Activated CD4-positive, alpha-beta T cell treated with anti-CD3 and anti-CD28 coated beads, Interleukin-2, amount 10 ng/mL, durations not matched to agents 24 days and 14 days (primary cell): ENCODE data around the gene ARMC9. TPM values are rescaled to one million over a fixed set of nuclear protein-coding genes. Genes with fewer than 3 reads are reported as not detected.

Source experiments
- DNase-seq: peaks from one replicate; pipeline ENCODE4 v3.0.0; 2022
- H3K27ac Mint-ChIP-seq: one replicate; pipeline ENCODE4 v1.8.0; 2022; ENCODE audit warnings: mild to moderate bottlenecking, mixed read lengths
- H3K27me3 Mint-ChIP-seq: one replicate; pipeline ENCODE4 v1.8.0; 2022; ENCODE audit warnings: mixed read lengths
- H3K36me3 Mint-ChIP-seq: one replicate; pipeline ENCODE4 v1.8.0; 2022; ENCODE audit warnings: low read depth, mild to moderate bottlenecking, mixed read lengths
- H3K4me1 Mint-ChIP-seq: one replicate; pipeline ENCODE4 v1.8.0; 2021; ENCODE audit warnings: mixed read lengths
- H3K4me3 Mint-ChIP-seq: one replicate; pipeline ENCODE4 v1.8.0; 2022; ENCODE audit warnings: mild to moderate bottlenecking, moderate library complexity, mixed read lengths
- H3K9me3 Mint-ChIP-seq: one replicate; pipeline ENCODE4 v1.8.0; 2021; ENCODE audit warnings: mixed read lengths
- intact Hi-C: fragments of 100-400 bp; cut with micrococcal nuclease; formaldehyde crosslinking; loops from one replicate; pipeline ENCODE4 v1.15.1; 2023
- total RNA-seq: library from RNA; stranded (reverse); gene quantifications from 2 replicates; pipeline ENCODE4 v1.2.3, GENCODE V29; 2022

ARMC9 gene
- total RNA-seq, 1 donor from 2014 or later: 5.9 TPM

DNA sequence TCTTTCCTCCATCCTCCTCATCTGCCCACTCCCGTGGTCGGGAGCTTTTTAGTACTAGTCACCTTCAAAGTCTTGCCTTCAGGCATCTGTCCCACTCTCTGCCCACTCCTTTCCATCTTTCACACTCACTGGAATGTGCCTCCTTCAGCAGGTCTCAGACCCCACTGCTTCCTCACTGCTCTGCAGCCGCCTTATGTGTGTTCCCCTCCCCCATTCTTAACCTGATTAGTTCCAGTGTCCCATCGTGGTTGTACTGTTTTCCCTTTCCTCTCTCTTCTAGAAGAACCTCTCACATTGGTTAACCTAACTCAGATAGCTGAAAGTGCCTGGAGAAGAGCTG, 3.0 kb downstream of the ARMC9 start:
- peaks cover 13% of the 10 kb centered on the region for H3K27me3 Mint-ChIP-seq
- H3K36me3 Mint-ChIP-seq: no peaks in the 10 kb centered on the region

DNA sequence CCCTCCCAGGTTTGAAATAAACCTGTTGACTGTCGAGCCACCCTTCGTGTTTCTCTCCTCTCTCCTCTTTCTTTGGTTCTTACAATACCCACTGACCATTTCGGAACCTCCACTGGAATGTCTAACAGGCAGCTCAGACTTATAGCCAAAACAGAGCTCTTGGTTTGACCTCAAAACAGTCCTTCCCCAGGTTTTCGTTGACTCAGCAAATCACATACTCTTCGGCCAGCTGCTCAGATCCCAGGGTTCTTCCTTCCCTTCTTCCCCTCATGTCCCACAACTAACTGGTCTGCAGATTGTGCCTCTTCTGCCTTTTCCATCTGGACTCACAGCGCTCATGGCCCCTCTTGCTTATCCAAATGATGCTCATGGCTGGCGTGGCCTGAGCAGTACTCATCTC, 4.7 kb downstream of the ARMC9 start:
- intact Hi-C loops: no loop called here
- H3K4me1 Mint-ChIP-seq: peaks cover 13% of the 10 kb centered on the region
- no peak overlapping the region for H3K4me3 Mint-ChIP-seq
- no peaks in the 10 kb centered on the region for H3K9me3 Mint-ChIP-seq
- no peak for DNase-seq
- H3K36me3 Mint-ChIP-seq: no peaks in the 10 kb centered on the region
- no peak overlapping the region for H3K27ac Mint-ChIP-seq
- peaks cover 10% of the 10 kb centered on the region for H3K27me3 Mint-ChIP-seq

More for the DNA sequence above, 3.0 kb downstream of the ARMC9 start:
- intact Hi-C loops: no loop called here
- Mint-ChIP-seq H3K9me3 (no peaks in the 10 kb centered on the region), H3K4me1 (peaks cover 13% of the 10 kb centered on the region), H3K27ac (no peak overlapping the region), H3K4me3 (no peak overlapping the region)
- DNase-seq: no peak

DNA sequence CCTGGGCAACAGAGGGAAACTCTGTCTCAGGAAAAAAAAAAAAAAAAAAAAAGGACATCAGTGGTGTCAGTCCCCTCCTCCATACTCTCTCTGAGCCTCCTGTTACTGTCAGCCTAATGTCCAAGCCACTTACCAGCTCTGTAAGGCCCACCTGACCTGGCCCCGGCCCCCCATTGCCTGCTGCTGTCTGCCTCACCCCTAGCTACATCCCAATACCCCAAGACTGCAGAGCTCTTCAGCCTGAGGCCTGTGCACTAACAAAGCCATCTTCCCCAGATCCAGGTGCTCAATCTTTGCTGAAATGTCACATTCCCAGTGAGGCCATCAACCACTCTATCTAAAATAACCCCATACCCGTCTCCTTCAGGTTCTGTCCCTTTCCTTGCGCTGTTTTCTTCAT, 5.7 kb downstream of the ARMC9 start:
- intact Hi-C loops: no loop called here
- Mint-ChIP-seq H3K4me1 (peaks cover 10% of the 10 kb centered on the region), H3K27ac (no peak overlapping the region), H3K36me3 (no peaks in the 10 kb centered on the region), H3K9me3 (no peaks in the 10 kb centered on the region), H3K27me3 (peaks cover 11% of the 10 kb centered on the region), H3K4me3 (no peak overlapping the region)
- DNase-seq: no peak

DNA sequence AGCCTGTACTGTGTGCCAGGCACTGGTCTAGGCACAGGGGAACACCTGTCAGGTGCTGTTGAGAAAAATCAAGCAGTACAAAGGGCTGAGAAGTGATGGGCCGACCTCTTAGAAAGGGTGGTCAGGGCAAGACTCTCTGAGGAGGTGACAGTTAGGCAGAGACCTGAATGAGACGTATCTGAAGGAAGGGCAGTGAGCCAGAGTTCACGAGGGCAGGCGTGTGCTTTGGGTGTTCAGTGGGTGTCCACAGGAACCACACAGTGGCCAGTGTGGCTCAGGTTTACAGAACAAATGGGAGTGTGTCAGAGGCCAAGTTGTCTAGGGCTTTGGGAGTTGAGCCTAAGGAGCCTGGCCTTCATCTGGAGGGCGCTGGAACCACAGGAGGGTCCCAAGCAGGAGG, 6.2 kb downstream of the ARMC9 start:
- H3K27ac Mint-ChIP-seq: no peak overlapping the region
- peaks cover 10% of the 10 kb centered on the region for H3K4me1 Mint-ChIP-seq
- H3K9me3 Mint-ChIP-seq: no peaks in the 10 kb centered on the region
- no peak overlapping the region for H3K4me3 Mint-ChIP-seq
- no peaks in the 10 kb centered on the region for H3K36me3 Mint-ChIP-seq
- no peak for DNase-seq
- intact Hi-C loops: no loop called here
- peaks cover 10% of the 10 kb centered on the region for H3K27me3 Mint-ChIP-seq

DNA sequence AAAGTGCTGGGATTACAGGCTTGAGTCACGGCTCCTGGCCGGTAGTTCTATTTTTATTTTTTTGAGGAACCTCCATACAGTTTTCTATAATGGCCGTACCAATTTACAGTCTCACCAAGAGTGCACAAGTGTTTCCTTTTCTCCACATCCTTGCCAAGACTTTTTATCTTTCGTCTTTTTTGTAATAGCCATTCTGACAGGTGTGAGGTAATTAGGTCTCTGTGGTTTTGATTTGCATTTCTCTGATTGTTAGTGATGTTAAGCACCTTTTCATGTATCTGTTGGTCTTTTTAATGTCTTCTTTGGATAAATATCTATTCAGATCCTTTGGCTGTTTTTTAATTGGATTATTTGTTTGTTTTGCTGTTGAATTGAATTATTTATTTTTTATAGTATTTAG, 9.3 kb downstream of the ARMC9 start:
- Mint-ChIP-seq H3K27ac (no peak overlapping the region), H3K36me3 (no peaks in the 10 kb centered on the region), H3K4me1 (no peaks in the 10 kb centered on the region), H3K4me3 (no peak overlapping the region), H3K27me3 (peaks cover 1% of the 10 kb centered on the region), H3K9me3 (no peaks in the 10 kb centered on the region)
- DNase-seq: no peak
- intact Hi-C loops: no loop called here

DNA sequence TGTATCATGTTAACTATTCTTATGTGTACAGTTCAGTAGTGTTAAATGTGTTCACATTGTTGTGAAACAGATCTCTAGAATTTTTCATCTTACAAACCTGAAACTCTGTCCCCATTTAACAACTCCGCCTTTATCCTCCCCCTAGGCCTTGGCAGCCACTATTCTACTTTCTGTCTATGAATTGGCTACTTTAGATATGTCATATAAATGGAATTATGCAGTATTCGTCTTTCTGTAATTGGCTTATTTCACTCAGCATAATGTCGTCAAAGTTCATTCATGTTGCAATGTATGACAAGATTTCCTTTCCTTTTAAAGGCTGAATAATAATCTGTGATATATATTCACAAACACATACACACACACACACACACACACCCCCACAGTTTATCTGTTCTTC, 12.4 kb downstream of the ARMC9 start:
- intact Hi-C loops: no loop called here
- Mint-ChIP-seq H3K9me3 (no peaks in the 10 kb centered on the region), H3K4me3 (no peak overlapping the region), H3K27me3 (peaks cover 1% of the 10 kb centered on the region), H3K4me1 (no peaks in the 10 kb centered on the region), H3K36me3 (no peaks in the 10 kb centered on the region), H3K27ac (no peak overlapping the region)
- DNase-seq: no peak

DNA sequence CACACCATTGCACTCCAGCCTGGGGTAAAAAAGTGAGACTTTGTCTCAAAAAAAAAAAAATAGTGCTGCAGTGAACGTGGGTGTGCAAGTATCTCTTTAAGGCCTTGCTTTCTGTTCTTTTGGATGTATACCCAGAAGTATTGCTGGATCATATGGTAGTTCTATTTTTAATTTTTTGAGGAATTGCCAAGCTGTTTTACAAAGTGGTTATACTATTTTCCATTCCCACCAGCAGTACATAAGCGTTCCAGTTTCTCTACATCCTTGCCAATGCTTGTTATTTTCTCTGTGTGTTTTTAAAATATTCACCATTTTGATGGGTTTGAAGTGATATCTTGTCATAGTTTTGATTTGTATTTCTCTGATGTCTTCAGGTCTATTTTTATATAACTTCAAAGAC, 13.1 kb downstream of the ARMC9 start:
- intact Hi-C loops: no loop called here
- no peaks in the 10 kb centered on the region for H3K9me3 Mint-ChIP-seq
- H3K4me1 Mint-ChIP-seq: no peaks in the 10 kb centered on the region
- no peaks in the 10 kb centered on the region for H3K36me3 Mint-ChIP-seq
- no peak overlapping the region for H3K27ac Mint-ChIP-seq
- peaks cover 1% of the 10 kb centered on the region for H3K27me3 Mint-ChIP-seq
- DNase-seq: no peak
- no peak overlapping the region for H3K4me3 Mint-ChIP-seq

DNA sequence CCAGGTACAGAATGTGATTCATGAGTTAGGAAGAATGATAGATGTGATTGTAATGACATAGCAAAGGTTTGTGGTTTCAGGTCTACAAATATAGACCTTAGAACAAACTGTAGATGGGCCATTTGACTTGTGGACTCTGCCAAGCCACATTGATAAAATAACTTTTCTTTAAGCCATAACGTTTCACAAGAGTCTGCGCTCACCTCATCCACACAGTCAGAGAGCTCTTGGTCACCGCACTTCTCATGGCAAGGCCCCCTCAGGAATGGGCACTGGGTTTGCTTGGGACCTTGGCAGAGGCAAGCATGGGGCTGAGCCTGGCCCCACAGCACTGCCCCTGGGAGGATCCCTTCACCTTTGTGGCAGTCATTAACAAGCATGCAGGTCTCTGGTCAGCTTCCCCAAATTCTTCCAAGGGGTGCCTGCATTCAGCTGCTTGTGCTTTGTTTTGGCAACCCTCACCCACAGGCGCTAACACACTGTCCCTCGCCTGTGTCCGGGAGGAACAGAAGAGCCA, 14.0 kb downstream of the ARMC9 start:
- Mint-ChIP-seq H3K27me3 (peaks cover 1% of the 10 kb centered on the region), H3K4me1 (no peaks in the 10 kb centered on the region), H3K4me3 (no peak overlapping the region), H3K9me3 (no peaks in the 10 kb centered on the region), H3K36me3 (no peaks in the 10 kb centered on the region), H3K27ac (no peak overlapping the region)
- no peak for DNase-seq
- intact Hi-C loops: no loop called here

DNA sequence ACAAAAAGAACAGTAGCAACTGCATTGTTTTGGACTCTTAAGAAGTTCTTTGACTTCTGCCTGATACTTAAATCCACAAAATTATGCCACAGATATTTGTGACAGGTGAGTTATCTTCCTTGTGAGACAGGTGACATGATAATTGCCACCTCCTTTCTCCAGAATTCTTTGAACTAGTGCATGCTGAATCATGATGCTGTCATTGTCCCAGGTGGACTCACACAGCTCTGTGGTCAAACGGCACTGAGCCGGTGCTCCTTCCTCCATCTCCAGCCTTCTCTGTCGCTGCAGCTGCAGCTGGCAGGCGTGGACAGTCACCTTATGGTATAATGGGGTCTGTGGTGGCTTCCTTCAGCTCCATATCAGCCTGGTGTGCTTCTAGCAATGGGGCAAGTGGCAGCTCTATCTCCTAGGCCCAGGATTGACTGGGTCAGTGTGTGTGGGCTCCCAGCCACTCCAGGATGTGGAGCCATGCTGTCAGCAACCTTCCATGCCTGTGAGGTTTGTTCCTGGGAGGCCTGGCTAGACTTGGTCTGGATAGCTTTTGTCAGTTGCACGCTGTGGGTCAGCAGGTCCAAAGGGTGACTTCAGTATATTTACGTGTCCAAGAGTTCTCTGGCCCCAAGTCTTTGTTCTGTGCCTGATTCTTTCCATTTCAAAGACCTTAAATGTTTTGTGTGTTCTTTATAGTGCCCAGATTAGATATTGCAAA, 15.7 kb downstream of the ARMC9 start:
- intact Hi-C loops: no loop called here
- no peak for DNase-seq
- H3K4me1 Mint-ChIP-seq: no peaks in the 10 kb centered on the region
- H3K27me3 Mint-ChIP-seq: no peaks in the 10 kb centered on the region
- no peak overlapping the region for H3K27ac Mint-ChIP-seq
- no peaks in the 10 kb centered on the region for H3K36me3 Mint-ChIP-seq
- no peaks in the 10 kb centered on the region for H3K9me3 Mint-ChIP-seq
- H3K4me3 Mint-ChIP-seq: no peak overlapping the region

DNA sequence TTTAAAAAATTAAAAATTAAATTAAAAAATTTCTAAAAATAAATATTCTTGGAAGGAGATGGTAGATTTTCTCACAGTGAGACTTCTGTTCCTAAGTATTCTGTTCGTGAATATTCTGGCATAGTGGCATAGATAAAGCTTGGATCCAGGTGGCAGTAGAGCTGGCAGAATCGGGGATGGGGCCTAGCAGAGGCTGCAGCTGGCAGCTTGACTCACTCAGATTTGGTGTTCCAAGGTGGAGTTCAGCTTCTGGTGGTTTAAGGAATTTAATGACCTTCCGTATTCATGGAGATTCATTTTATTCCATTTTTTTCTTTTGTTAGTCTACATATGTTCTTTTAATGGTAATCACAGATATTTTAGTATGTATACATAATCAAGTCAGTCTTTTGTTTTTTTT, 19.9 kb downstream of the ARMC9 start:
- intact Hi-C loops: no loop called here
- Mint-ChIP-seq H3K4me3 (no peak overlapping the region), H3K27ac (no peak overlapping the region), H3K4me1 (no peaks in the 10 kb centered on the region), H3K27me3 (peaks cover 3% of the 10 kb centered on the region), H3K9me3 (no peaks in the 10 kb centered on the region), H3K36me3 (no peaks in the 10 kb centered on the region)
- DNase-seq: no peak

DNA sequence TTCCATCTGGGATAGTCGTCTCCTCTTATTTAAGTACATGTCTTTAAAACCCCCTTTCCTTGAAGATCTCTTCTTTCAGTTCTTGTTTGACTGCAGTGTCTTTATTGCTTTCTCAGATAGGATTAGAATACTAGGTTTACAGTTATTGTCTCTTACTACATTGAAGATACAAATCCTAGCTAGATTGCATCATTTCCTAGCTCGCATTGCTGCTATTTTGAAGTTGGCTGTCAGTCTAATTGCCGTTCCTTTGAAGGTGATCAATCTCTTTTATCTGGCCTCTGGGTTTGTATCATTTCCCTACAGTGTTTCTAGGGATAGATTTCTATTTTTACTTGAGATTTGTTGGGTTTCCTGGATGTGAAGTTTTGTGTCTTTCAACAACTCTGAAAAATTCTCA, 20.9 kb downstream of the ARMC9 start:
- Mint-ChIP-seq H3K4me3 (no peak overlapping the region), H3K36me3 (no peaks in the 10 kb centered on the region), H3K27me3 (peaks cover 3% of the 10 kb centered on the region), H3K27ac (no peak overlapping the region), H3K9me3 (no peaks in the 10 kb centered on the region), H3K4me1 (no peaks in the 10 kb centered on the region)
- DNase-seq: no peak
- intact Hi-C loops: no loop called here

DNA sequence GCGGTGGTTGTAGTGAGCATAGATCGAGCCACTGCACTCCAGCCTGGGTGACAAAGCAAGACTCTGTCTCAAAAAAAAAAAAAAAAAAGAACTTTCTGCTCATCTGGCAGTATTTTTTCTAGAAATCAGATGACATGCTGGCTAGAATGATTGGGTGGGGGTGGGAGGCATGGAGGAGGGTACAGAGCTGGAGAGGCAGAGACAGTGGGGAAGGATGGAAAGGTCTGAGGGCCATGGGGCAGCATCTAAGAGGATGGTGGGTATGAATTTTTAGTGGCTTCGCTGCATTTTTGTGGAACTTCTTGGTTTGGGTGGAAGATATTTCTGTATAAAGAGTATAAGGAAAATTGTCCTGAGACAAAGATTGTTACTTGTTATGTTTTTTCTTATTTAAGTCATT, 23.3 kb downstream of the ARMC9 start:
- Mint-ChIP-seq H3K4me1 (no peaks in the 10 kb centered on the region), H3K36me3 (no peaks in the 10 kb centered on the region), H3K9me3 (no peaks in the 10 kb centered on the region), H3K27ac (no peak overlapping the region), H3K27me3 (peaks cover 3% of the 10 kb centered on the region), H3K4me3 (no peak overlapping the region)
- intact Hi-C loops: loop anchor here (10.0 kb wide), 1 partner anchor 333 kb away; no protein-coding TSS in a partner anchor
- no peak for DNase-seq

DNA sequence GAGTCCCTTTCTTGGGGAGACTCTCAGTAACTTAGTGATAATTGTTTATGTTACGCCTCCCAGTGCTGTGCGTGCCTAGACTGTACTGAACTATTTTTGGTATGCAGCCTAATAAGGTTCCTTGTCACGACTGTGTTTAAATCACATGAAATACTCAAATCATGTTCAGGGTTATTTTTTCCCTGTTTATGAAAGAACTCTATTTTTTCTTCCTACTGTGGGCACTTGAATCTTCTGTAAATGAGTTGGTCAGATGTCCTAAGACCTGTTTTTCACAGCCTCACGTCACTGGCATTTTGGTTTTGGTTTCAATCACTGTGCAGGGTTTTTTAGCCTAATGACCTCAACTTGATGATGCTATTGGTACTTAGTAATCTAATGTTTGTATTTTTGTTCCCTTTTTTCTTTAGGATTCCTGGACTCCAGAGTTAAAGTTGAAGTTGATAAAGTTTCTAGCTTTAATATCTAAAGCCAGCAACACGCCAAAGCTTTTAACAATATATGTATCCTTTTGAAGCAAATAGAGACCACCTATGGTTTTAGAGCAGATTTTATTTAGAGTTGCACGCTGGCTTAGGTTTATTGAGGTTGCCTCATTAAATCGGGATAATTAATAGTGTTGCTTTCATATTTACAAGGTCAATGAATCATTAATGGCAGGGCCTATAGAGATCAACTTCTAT, 24.0 kb downstream of the ARMC9 start:
- no peak for DNase-seq
- intact Hi-C loops: loop anchor here (10.0 kb wide), 1 partner anchor 332 kb away; no protein-coding TSS in a partner anchor
- no peaks in the 10 kb centered on the region for H3K4me1 Mint-ChIP-seq
- no peaks in the 10 kb centered on the region for H3K36me3 Mint-ChIP-seq
- no peak overlapping the region for H3K27ac Mint-ChIP-seq
- no peaks in the 10 kb centered on the region for H3K9me3 Mint-ChIP-seq
- H3K4me3 Mint-ChIP-seq: no peak overlapping the region
- H3K27me3 Mint-ChIP-seq: peaks cover 3% of the 10 kb centered on the region

DNA sequence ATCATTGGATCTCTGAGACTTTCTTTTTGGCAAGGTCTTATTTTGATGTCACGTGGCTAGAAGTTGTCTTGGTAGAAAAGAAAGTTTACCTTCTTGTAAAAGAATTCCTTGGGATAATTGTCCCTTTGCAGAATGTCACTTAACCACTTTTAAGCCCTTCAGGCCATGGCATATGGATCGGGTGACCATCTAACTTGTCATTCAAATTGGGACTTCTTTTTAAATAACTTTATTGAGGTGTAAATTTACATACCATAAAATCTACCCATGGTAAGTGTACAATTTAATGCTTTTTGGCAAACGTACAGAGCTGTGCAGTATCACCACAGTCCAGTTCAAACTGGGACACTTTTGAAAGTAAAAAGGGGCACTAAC, 24.6 kb downstream of the ARMC9 start:
- no peaks in the 10 kb centered on the region for H3K36me3 Mint-ChIP-seq

More for the DNA sequence above, 24.6 kb downstream of the ARMC9 start:
- DNase-seq: no peak
- intact Hi-C loops: loop anchor here (10.0 kb wide), 1 partner anchor 332 kb away; no protein-coding TSS in a partner anchor
- Mint-ChIP-seq H3K4me3 (no peak overlapping the region), H3K9me3 (no peaks in the 10 kb centered on the region), H3K27me3 (peaks cover 3% of the 10 kb centered on the region), H3K4me1 (no peaks in the 10 kb centered on the region), H3K27ac (no peak overlapping the region)
